GM06990 (cell line): Measurements from ENCODE around the gene CAST.

Experiments used
- DNase-seq: peaks from one replicate; pipeline ENCODE4 v3.0.0-alpha.2; 2011; ENCODE audit not compliant: insufficient read length; ENCODE audit errors: extremely low read depth
- H3K27me3 ChIP-seq: replicated peaks from 2 replicates; pipeline ENCODE4 v1.6.0; 2011; ENCODE audit warnings: low read length; ENCODE audit not compliant: control insufficient read depth, insufficient read depth
- H3K36me3 ChIP-seq: 2 replicates; pipeline ENCODE4 v1.5.1; 2011; ENCODE audit warnings: low read length; ENCODE audit not compliant: control insufficient read depth, insufficient read depth
- H3K4me3 ChIP-seq: replicated peaks from 2 replicates; pipeline ENCODE4 v1.5.1; 2011; ENCODE audit warnings: low read depth, mild to moderate bottlenecking, control low read depth, low read length
- CTCF ChIP-seq: IDR thresholded peaks from 2 replicates; pipeline ENCODE4 v1.5.1; 2011; ENCODE audit warnings: low read length, control low read depth, mild to moderate bottlenecking, inconsistent platforms; ENCODE audit not compliant: insufficient read depth, poor library complexity, severe bottlenecking

Gene CAST

GRCh38 chr5:96783326-96783725 lies 121.2 kb downstream of the CAST start:
- H3K4me3 ChIP-seq, result no peak overlapping the region
- no peak for DNase-seq
- peaks cover 13% of the 10 kb centered on the region for H3K36me3 ChIP-seq
- no peak for TF ChIP-seq CTCF
- H3K27me3 ChIP-seq, result no peaks in the 10 kb centered on the region

GRCh38 chr5:96785326-96786109 lies 123.3 kb downstream of the CAST start:
- TF ChIP-seq CTCF, result no peak
- Histone ChIP-seq H3K36me3 (peaks cover 12% of the 10 kb centered on the region), H3K27me3 (no peaks in the 10 kb centered on the region), H3K4me3 (no peak overlapping the region)
- DNase-seq, result no peak

- Histone ChIP-seq H3K36me3 (peaks cover 17% of the 10 kb centered on the region), H3K27me3 (no peaks in the 10 kb centered on the region), H3K4me3 (no peak overlapping the region)
- TF ChIP-seq CTCF, result no peak
- no peak for DNase-seq
Observed at GRCh38 chr5:96788112-96788749, 126.1 kb downstream of the CAST start.

- TF ChIP-seq CTCF, result no peak
- Histone ChIP-seq H3K4me3 (no peak overlapping the region), H3K27me3 (no peaks in the 10 kb centered on the region), H3K36me3 (peaks cover 18% of the 10 kb centered on the region)
- no peak for DNase-seq
Observed at GRCh38 chr5:96789794-96790330, 127.7 kb downstream of the CAST start.

- peaks cover 19% of the 10 kb centered on the region for H3K36me3 ChIP-seq
- TF ChIP-seq CTCF, result no peak
- no peak for DNase-seq
- H3K4me3 ChIP-seq, result no peak overlapping the region
- no peaks in the 10 kb centered on the region for H3K27me3 ChIP-seq
Observed at GRCh38 chr5:96790961-96791504, 128.9 kb downstream of the CAST start.
